ENCODE data around the gene PAMR1.
A peak's percentile ranks its signal among the peaks of the same experiment; 100 is the strongest.
"Not testable (repeated sequence)": the region's sequence is repeated elsewhere in the genome, so short reads cannot be mapped to it uniquely, and the experiment has no call there.

The PAMR1 gene

GRCh38 chr11:35548925-35549561, 23.6 kb upstream of the PAMR1 start:
- H3K4me3 ChIP-seq: no peak overlapping the region
- H3K9ac ChIP-seq: peak overlapping the region in 1 of 11 experiments; percentile 51; a peak in 1 of 22 replicates
- peak overlapping the region in 2 of 11 experiments; percentile 14 to 44; a peak in 1 of 22 replicates for H3K27ac ChIP-seq
- H3K9me3 ChIP-seq (replicated peaks in 1 of 11): peaks cover 0 to 9% (median 0%) of the 10 kb centered on the region in 11 experiments; a peak in 3 of 22 replicates
- no peaks in the 10 kb centered on the region for H3K36me3 ChIP-seq
- peak overlapping the region; percentile 16 to 71 (median 52) for H3K4me2 ChIP-seq
- H3K27me3 ChIP-seq: no peaks in the 10 kb centered on the region
- H3K4me1 ChIP-seq: peaks cover 32 to 40% (median 35%) of the 10 kb centered on the region in 10 experiments
- no peak for TF ChIP-seq Cebpa-rat (IDR thresholded peaks at IDR 0.05)
- H4K20me1 ChIP-seq: no peaks in the 10 kb centered on the region

GRCh38 chr11:35547995-35548394, 22.6 kb upstream of the PAMR1 start:
- not testable (repeated sequence) for H3K4me3 ChIP-seq
- H3K4me1 ChIP-seq: peaks cover 32 to 40% (median 35%) of the 10 kb centered on the region in 10 experiments

GRCh38 chr11:35546317-35546716, 20.9 kb upstream of the PAMR1 start:
- peaks cover 32 to 40% (median 35%) of the 10 kb centered on the region in 10 experiments for H3K4me1 ChIP-seq
- TF ChIP-seq Cebpa-rat (IDR thresholded peaks at IDR 0.05): no peak
- no peak overlapping the region for H3K4me3 ChIP-seq
- no peak overlapping the region for H3K27ac ChIP-seq
- no peaks in the 10 kb centered on the region for H3K36me3 ChIP-seq
- H3K9ac ChIP-seq: no peak overlapping the region
- H3K9me3 ChIP-seq (replicated peaks in 1 of 11): peaks cover 0 to 9% (median 0%) of the 10 kb centered on the region in 11 experiments; a peak in 3 of 22 replicates
- no peaks in the 10 kb centered on the region for H3K27me3 ChIP-seq
- H4K20me1 ChIP-seq: no peaks in the 10 kb centered on the region
- peak overlapping the region; percentile 24 to 56 (median 41); a peak in 21 of 22 replicates for H3K4me2 ChIP-seq

More at GRCh38 chr11:35547995-35548394, 22.6 kb upstream of the PAMR1 start:
- not testable (repeated sequence) for H3K36me3 ChIP-seq; H4K20me1 ChIP-seq; H3K9me3 ChIP-seq (replicated peaks in 1 of 11); H3K9ac ChIP-seq; H3K27ac ChIP-seq; H3K4me2 ChIP-seq; H3K27me3 ChIP-seq

- Histone ChIP-seq H4K20me1 (no peaks in the 10 kb centered on the region), H3K9ac (no peak overlapping the region), H3K4me3 (no peak overlapping the region), H3K27ac (no peak overlapping the region), H3K36me3 (no peaks in the 10 kb centered on the region), H3K4me1 (peaks cover 31 to 38% (median 35%) of the 10 kb centered on the region in 10 experiments), H3K27me3 (no peaks in the 10 kb centered on the region), H3K9me3 (replicated peaks in 1 of 11) (peaks cover 0 to 9% (median 0%) of the 10 kb centered on the region in 11 experiments; a peak in 3 of 22 replicates), H3K4me2 (peak overlapping the region in 4 of 11 experiments; percentile 24 to 54 (median 47); a peak in 5 of 22 replicates)
- no peak for TF ChIP-seq Cebpa-rat (IDR thresholded peaks at IDR 0.05)
Measured at GRCh38 chr11:35545391-35546003, 20.1 kb upstream of the PAMR1 start.

- peaks cover 10 to 20% (median 19%) of the 10 kb centered on the region in 10 experiments for H3K4me1 ChIP-seq
- H3K9ac ChIP-seq: no peak overlapping the region
- no peak overlapping the region for H3K27ac ChIP-seq
- peaks cover 0 to 9% (median 0%) of the 10 kb centered on the region in 11 experiments; a peak in 3 of 22 replicates for H3K9me3 ChIP-seq (replicated peaks in 1 of 11)
- no peak overlapping the region for H3K4me3 ChIP-seq
- no peak overlapping the region for H3K4me2 ChIP-seq
- TF ChIP-seq Cebpa-rat (IDR thresholded peaks at IDR 0.05): no peak
- H4K20me1 ChIP-seq: no peaks in the 10 kb centered on the region
- no peaks in the 10 kb centered on the region for H3K27me3 ChIP-seq
- H3K36me3 ChIP-seq: no peaks in the 10 kb centered on the region
Measured at GRCh38 chr11:35543481-35543880, 18.1 kb upstream of the PAMR1 start.

GRCh38 chr11:35541621-35542375, 16.4 kb upstream of the PAMR1 start:
- Histone ChIP-seq H3K36me3 (no peaks in the 10 kb centered on the region), H3K27me3 (no peaks in the 10 kb centered on the region), H3K4me1 (peaks cover 9 to 12% (median 11%) of the 10 kb centered on the region in 10 experiments), H4K20me1 (no peaks in the 10 kb centered on the region), H3K4me2 (no peak overlapping the region), H3K27ac (no peak overlapping the region), H3K9ac (no peak overlapping the region), H3K9me3 (replicated peaks in 1 of 11) (peaks cover 0 to 9% (median 0%) of the 10 kb centered on the region in 11 experiments; a peak in 3 of 22 replicates), H3K4me3 (no peak overlapping the region)
- TF ChIP-seq Cebpa-rat (IDR thresholded peaks at IDR 0.05): no peak

- no peaks in the 10 kb centered on the region for H3K36me3 ChIP-seq
- no peaks in the 10 kb centered on the region for H4K20me1 ChIP-seq
- H3K9ac ChIP-seq: no peak overlapping the region
- H3K4me2 ChIP-seq: no peak overlapping the region
- no peak overlapping the region for H3K27ac ChIP-seq
- no peak for TF ChIP-seq Cebpa-rat (IDR thresholded peaks at IDR 0.05)
- H3K4me1 ChIP-seq: no peaks in the 10 kb centered on the region
- no peaks in the 10 kb centered on the region for H3K27me3 ChIP-seq
- H3K4me3 ChIP-seq: no peak overlapping the region
- peaks cover 0 to 9% (median 0%) of the 10 kb centered on the region in 11 experiments; a peak in 3 of 22 replicates for H3K9me3 ChIP-seq (replicated peaks in 1 of 11)
Measured at GRCh38 chr11:35540526-35540925, 15.1 kb upstream of the PAMR1 start.

- no peak for TF ChIP-seq Cebpa-rat (IDR thresholded peaks at IDR 0.05)
- Histone ChIP-seq H3K4me1 (no peaks in the 10 kb centered on the region), H3K36me3 (no peaks in the 10 kb centered on the region), H3K9ac (no peak overlapping the region), H4K20me1 (no peaks in the 10 kb centered on the region), H3K4me3 (no peak overlapping the region), H3K27me3 (no peaks in the 10 kb centered on the region), H3K27ac (no peak overlapping the region), H3K9me3 (replicated peaks in 1 of 11) (peaks cover 0 to 8% (median 0%) of the 10 kb centered on the region in 11 experiments; a peak in 3 of 22 replicates), H3K4me2 (no peak overlapping the region)
Measured at GRCh38 chr11:35539781-35540281, 14.4 kb upstream of the PAMR1 start.

- no peak for TF ChIP-seq Cebpa-rat (IDR thresholded peaks at IDR 0.05)
- H3K4me2 ChIP-seq: no peak overlapping the region
Measured at GRCh38 chr11:35539256-35539655, 13.8 kb upstream of the PAMR1 start.

More at GRCh38 chr11:35539256-35539655, 13.8 kb upstream of the PAMR1 start:
- Histone ChIP-seq H3K27ac (no peak overlapping the region), H3K36me3 (no peaks in the 10 kb centered on the region), H3K9me3 (replicated peaks in 1 of 11) (peaks cover 0 to 2% (median 0%) of the 10 kb centered on the region in 11 experiments; a peak in 3 of 22 replicates), H3K4me1 (no peaks in the 10 kb centered on the region), H3K27me3 (no peaks in the 10 kb centered on the region), H4K20me1 (no peaks in the 10 kb centered on the region), H3K4me3 (no peak overlapping the region), H3K9ac (no peak overlapping the region)
